Lower lobe of right lung (tissue), 2 donors: ENCODE results near the gene VAV2. TPM values are rescaled to one million over a fixed set of nuclear protein-coding genes. Genes with fewer than 3 reads are reported as not detected.

ENCODE experiments used
- ATAC-seq, 2 donors: fragments of 200-7000 bp; cut with Tn5 transposase; one replicate each; pipeline ENCODE4 v1.9.1; 2020 to 2022; ENCODE audit warnings: mild to moderate bottlenecking in 2 of 2, moderate library complexity in 2 of 2
- DNase-seq: peaks from one replicate; pipeline ENCODE4 v3.0.0-alpha.2; 2020
- H3K27ac ChIP-seq: fragments of 200-600 bp; one replicate; pipeline ENCODE4 v1.8.0; 2022
- H3K27me3 ChIP-seq: fragments of 200-600 bp; one replicate; pipeline ENCODE4 v1.8.0; 2022; ENCODE audit warnings: low read depth
- H3K36me3 ChIP-seq: fragments of 200-600 bp; one replicate; pipeline ENCODE4 v1.8.0; 2022; ENCODE audit warnings: mild to moderate bottlenecking
- H3K4me1 ChIP-seq: fragments of 200-600 bp; one replicate; pipeline ENCODE4 v1.8.0; 2022
- H3K4me3 ChIP-seq: fragments of 200-600 bp; one replicate; pipeline ENCODE4 v1.8.0; 2022; ENCODE audit warnings: mild to moderate bottlenecking
- H3K9me3 ChIP-seq: fragments of 200-600 bp; one replicate; pipeline ENCODE4 v1.8.0; 2022
- CTCF ChIP-seq: fragments of 200-600 bp; IDR thresholded peaks from one replicate; pipeline ENCODE4 v1.8.0; 2022; ENCODE audit warnings: antibody characterized with exemption, mild to moderate bottlenecking
- intact Hi-C: fragments of 100-400 bp; cut with DNase I; formaldehyde crosslinking; loops from one replicate; pipeline ENCODE4 v1.11.0; 2022
- total RNA-seq: library from RNA; stranded (reverse); fragmentation: NEBNext Ultra II Directional; extraction: Animal tissue kit (Norgen Biotek cat#: 25700); gene quantifications from one replicate; pipeline ENCODE4 v1.2.1, GENCODE V29; 2021
- donor health status: DM: no; HTN: yes; CAD: no; lungs with severe emphysema.

Gene VAV2
- total RNA-seq, 1 donor from 2014 or later, result 26.9 TPM

DNA sequence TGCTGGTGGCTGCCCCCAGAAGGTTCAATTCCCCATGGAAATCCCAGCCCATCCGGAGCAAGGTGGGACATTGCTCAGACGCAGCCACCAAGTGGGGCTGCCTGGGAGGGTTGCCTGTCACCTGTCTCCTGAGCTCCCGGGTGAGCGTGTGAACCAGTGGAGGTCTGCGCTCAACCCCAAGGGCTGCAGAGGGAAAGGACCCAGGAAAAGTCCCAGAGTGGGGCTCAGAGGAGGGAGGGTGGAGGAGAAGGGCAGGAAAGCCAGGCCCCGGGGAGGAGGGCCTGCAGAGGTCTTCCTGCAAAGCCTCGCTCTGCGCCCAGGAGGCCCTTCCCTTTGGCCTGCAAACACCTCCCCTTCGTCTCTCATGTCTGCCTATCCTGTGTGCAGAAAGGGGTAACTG lies 134.5 kb downstream of the VAV2 start:
- Histone ChIP-seq H3K4me3 (no peak overlapping the region), H3K27me3 (no peaks in the 10 kb centered on the region), H3K27ac (no peak overlapping the region), H3K36me3 (no peaks in the 10 kb centered on the region), H3K4me1 (peaks cover 35% of the 10 kb centered on the region), H3K9me3 (no peaks in the 10 kb centered on the region)
- no peak for TF ChIP-seq CTCF
- ATAC-seq (no peak), DNase-seq (no peak)
- intact Hi-C loops, result no loop called here

DNA sequence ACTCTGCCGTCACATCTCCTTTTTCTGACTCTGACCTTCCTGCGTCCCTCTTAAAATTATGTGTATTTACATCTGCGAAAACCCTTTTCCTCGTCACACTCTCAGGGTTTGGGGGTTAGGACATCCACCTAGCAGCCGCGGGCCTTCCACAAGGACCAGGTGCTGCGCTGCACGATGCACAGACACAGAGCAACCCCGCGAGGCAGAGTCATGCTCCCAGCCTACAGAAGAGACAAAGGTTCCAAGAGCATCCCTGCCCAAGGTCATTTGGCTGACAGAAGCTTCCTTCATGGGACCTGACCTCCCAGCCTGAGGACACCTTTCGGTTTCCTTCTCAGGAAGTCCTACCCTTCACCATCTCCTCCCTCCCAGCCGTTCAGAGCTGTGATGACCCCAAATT lies 135.3 kb downstream of the VAV2 start:
- H3K27me3 ChIP-seq, result no peaks in the 10 kb centered on the region
- H3K36me3 ChIP-seq, result no peaks in the 10 kb centered on the region
- no peak for TF ChIP-seq CTCF
- H3K4me1 ChIP-seq, result peaks cover 26% of the 10 kb centered on the region
- no peak for DNase-seq
- no peaks in the 10 kb centered on the region for H3K9me3 ChIP-seq
- no peak overlapping the region for H3K4me3 ChIP-seq
- intact Hi-C loops, result no loop called here
- no peak for ATAC-seq
- H3K27ac ChIP-seq, result peak overlapping the region; percentile 85

GRCh38 chr9:133855802-133856521 lies 136.2 kb downstream of the VAV2 start:
- no peaks in the 10 kb centered on the region for H3K36me3 ChIP-seq
- ATAC-seq (peak; percentile 81 to 82), DNase-seq (peak; percentile 76)
- TF ChIP-seq CTCF, result no peak
- H3K4me3 ChIP-seq, result no peak overlapping the region
- peaks cover 26% of the 10 kb centered on the region for H3K4me1 ChIP-seq
- H3K9me3 ChIP-seq, result no peaks in the 10 kb centered on the region
- H3K27me3 ChIP-seq, result no peaks in the 10 kb centered on the region
- H3K27ac ChIP-seq, result peak overlapping the region; percentile 85
- intact Hi-C loops, result no loop called here

DNA sequence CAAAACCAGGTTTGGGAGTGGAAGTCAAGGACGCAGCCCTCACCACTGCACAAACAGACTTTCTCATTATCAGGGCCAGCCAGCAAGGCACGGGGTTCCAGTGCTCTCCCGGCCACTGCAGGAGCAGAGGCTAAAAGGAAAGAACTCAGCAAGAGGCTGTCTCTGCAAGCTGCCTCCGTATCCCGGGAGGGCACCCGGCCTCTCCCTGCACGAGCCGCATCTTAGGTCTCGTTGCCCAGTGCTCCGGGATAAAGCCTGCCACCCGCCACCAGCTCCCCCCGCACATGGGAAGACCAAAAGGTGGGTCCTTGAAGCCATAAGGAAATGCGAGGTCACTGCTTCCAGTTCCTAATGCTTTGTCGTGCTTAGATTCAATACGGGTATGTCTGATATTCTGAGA lies 136.8 kb downstream of the VAV2 start:
- H3K36me3 ChIP-seq, result no peaks in the 10 kb centered on the region
- peak overlapping the region; percentile 85 for H3K27ac ChIP-seq
- H3K4me1 ChIP-seq, result peaks cover 26% of the 10 kb centered on the region
- H3K4me3 ChIP-seq, result no peak overlapping the region
- H3K9me3 ChIP-seq, result no peaks in the 10 kb centered on the region
- no peaks in the 10 kb centered on the region for H3K27me3 ChIP-seq
- no peak for TF ChIP-seq CTCF
- intact Hi-C loops, result no loop called here
- no peak for DNase-seq
- no peak for ATAC-seq

DNA sequence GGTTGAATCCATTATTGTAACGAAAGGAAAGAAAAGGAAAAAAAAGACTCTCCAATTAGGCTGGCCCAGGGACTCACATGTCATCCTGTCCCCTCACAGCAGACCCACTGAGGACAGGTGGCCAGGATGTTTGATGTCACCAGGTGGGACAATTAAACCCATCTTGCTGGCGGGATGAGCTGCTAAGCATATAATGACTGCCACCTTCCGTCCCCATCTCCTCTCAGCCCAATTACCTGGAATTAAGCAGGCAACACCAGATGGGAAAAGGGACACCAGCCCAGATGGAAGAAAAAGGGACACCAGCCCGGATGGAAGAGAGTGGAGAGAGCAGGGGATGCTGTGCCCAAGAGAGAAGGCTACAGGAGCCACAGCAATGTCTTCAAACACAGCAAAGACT lies 137.4 kb downstream of the VAV2 start:
- intact Hi-C loops, result no loop called here
- Histone ChIP-seq H3K36me3 (no peaks in the 10 kb centered on the region), H3K27me3 (no peaks in the 10 kb centered on the region), H3K9me3 (no peaks in the 10 kb centered on the region), H3K4me1 (peaks cover 26% of the 10 kb centered on the region), H3K27ac (peak overlapping the region; percentile 85), H3K4me3 (no peak overlapping the region)
- no peak for DNase-seq
- no peak for ATAC-seq
- no peak for TF ChIP-seq CTCF
